Esophagus muscularis mucosa (tissue), 4 donors: ENCODE results near the gene PSORS1C1.

ENCODE experiments used
- EP300 ChIP-seq: sonication (generic); formaldehyde crosslinking; IDR thresholded peaks from one replicate; pipeline ENCODE4 v1.6.1; 2017; ENCODE audit warnings: antibody characterized with exemption
- POLR2A ChIP-seq: fragments of 450-650 bp; IDR thresholded peaks from one replicate; pipeline ENCODE4 v1.6.1; 2017; ENCODE audit warnings: antibody characterized with exemption, moderate library complexity, mild to moderate bottlenecking, low read depth
- TF ChIP-seq, protein P1 (sequence below), 3 experiments: fragments of 200-600 bp in 2 of 3; fragments of 450-650 bp in 1 of 3; sonication (generic) in 2 of 3; IDR thresholded peaks; one replicate each; pipeline ENCODE4 v1.5.1; 2017 to 2019; ENCODE audit warnings: antibody characterized with exemption in 3 of 3, mild to moderate bottlenecking in 2 of 3, moderate library complexity in 1 of 3

DNA sequence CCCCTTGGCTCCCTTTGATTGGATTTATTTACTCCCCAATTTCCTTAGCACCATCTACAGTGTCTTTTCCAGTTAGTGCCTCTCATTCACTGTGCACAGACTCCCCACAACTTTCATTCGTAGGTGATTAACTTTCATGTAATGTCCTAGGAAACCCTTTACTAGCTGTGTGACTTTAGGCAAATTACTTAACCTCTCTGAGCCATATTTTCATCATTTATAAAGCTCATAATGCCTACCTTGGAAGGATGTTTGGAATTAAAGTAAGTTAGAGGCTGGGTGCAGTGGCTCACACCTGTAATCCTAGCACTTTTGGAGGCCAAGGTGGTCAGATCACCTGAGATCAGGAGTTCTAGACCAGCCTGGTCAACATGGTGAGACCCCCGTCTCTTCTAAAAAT lies 22.4 kb upstream of the PSORS1C1 start:
- TF ChIP-seq, protein P1, sequence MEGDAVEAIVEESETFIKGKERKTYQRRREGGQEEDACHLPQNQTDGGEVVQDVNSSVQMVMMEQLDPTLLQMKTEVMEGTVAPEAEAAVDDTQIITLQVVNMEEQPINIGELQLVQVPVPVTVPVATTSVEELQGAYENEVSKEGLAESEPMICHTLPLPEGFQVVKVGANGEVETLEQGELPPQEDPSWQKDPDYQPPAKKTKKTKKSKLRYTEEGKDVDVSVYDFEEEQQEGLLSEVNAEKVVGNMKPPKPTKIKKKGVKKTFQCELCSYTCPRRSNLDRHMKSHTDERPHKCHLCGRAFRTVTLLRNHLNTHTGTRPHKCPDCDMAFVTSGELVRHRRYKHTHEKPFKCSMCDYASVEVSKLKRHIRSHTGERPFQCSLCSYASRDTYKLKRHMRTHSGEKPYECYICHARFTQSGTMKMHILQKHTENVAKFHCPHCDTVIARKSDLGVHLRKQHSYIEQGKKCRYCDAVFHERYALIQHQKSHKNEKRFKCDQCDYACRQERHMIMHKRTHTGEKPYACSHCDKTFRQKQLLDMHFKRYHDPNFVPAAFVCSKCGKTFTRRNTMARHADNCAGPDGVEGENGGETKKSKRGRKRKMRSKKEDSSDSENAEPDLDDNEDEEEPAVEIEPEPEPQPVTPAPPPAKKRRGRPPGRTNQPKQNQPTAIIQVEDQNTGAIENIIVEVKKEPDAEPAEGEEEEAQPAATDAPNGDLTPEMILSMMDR (IDR thresholded peaks at IDR 0.05): no peak
- TF ChIP-seq POLR2A: no peak
- no peak for TF ChIP-seq EP300
